Neuronal stem cell (in vitro differentiated cells): ENCODE data around the gene CALCB.

Experiments
- DNase-seq: peaks from one replicate; pipeline ENCODE4 v3.0.0-alpha.2; 2013; ENCODE audit warnings: low spot score
- H2AFZ ChIP-seq: one replicate; pipeline ENCODE4 v1.6.1; 2013; ENCODE audit warnings: mild to moderate bottlenecking, low read length, inconsistent platforms
- H2AK5ac ChIP-seq: 2 replicates; pipeline ENCODE4 v1.6.1; 2013; ENCODE audit warnings: low read depth, mild to moderate bottlenecking, inconsistent platforms, low read length, moderate library complexity, mixed read lengths
- H2BK120ac ChIP-seq: 2 replicates; pipeline ENCODE4 v1.6.1; 2013; ENCODE audit warnings: low read depth, mild to moderate bottlenecking, inconsistent platforms, low read length, moderate library complexity, mixed read lengths
- H2BK12ac ChIP-seq: one replicate; pipeline ENCODE4 v1.6.1; 2013; ENCODE audit warnings: low read length, inconsistent platforms
- H2BK15ac ChIP-seq: 2 replicates; pipeline ENCODE4 v1.6.1; 2013; ENCODE audit warnings: mild to moderate bottlenecking, low read length, inconsistent platforms, mixed read lengths
- H2BK5ac ChIP-seq: one replicate; pipeline ENCODE4 v1.6.1; 2013; ENCODE audit warnings: inconsistent platforms, mild to moderate bottlenecking, low read length, moderate library complexity
- H3K14ac ChIP-seq: one replicate; pipeline ENCODE4 v1.6.1; 2013; ENCODE audit warnings: low read length, inconsistent platforms
- H3K18ac ChIP-seq: 2 replicates; pipeline ENCODE4 v1.6.1; 2013; ENCODE audit warnings: low read length, inconsistent platforms
- H3K23ac ChIP-seq: 2 replicates; pipeline ENCODE4 v1.6.1; 2013; ENCODE audit warnings: low read depth, mild to moderate bottlenecking, mixed read lengths, low read length, inconsistent platforms; ENCODE audit not compliant: poor library complexity
- H3K27ac ChIP-seq: replicated peaks from 3 replicates; pipeline ENCODE4 v1.5.1; 2013; ENCODE audit warnings: low read length, inconsistent platforms
- H3K27me3 ChIP-seq, 3 experiments: 2 replicates each; pipeline ENCODE4 v1.6.1; 2013; ENCODE audit warnings: low read length in 3 of 3, mild to moderate bottlenecking in 2 of 3, inconsistent platforms in 1 of 3, low read depth in 1 of 3, mixed read lengths in 1 of 3, moderate library complexity in 1 of 3; ENCODE audit not compliant: control insufficient read depth in 3 of 3, insufficient read depth in 3 of 3
- H3K36me3 ChIP-seq, 2 donors: replicated peaks in 1 of 2; 2 replicates each; pipeline ENCODE4 v1.6.1; 2013; ENCODE audit warnings: low read length in 2 of 2; ENCODE audit not compliant: control insufficient read depth in 2 of 2, insufficient read depth in 2 of 2
- H3K4ac ChIP-seq: 2 replicates; pipeline ENCODE4 v1.6.1; 2013; ENCODE audit warnings: inconsistent platforms, mild to moderate bottlenecking, low read length, moderate library complexity
- H3K4me1 ChIP-seq, 2 donors: 1 replicate in 1 of 2; 2 replicates in 1 of 2; pipeline ENCODE4 v1.6.1; 2013; ENCODE audit warnings: low read length in 2 of 2, low read depth in 1 of 2; ENCODE audit not compliant: control insufficient read depth in 2 of 2, insufficient read depth in 1 of 2
- H3K4me2 ChIP-seq: one replicate; pipeline ENCODE4 v1.6.1; 2013; ENCODE audit warnings: mild to moderate bottlenecking, low read length, inconsistent platforms; ENCODE audit not compliant: insufficient read depth, poor library complexity, severe bottlenecking
- H3K4me3 ChIP-seq, 2 donors: 2 replicates each; pipeline ENCODE4 v1.5.1; 2013; ENCODE audit warnings: low read length in 2 of 2, mild to moderate bottlenecking in 2 of 2, inconsistent platforms in 1 of 2, moderate library complexity in 1 of 2
- H3K79me1 ChIP-seq: one replicate; pipeline ENCODE4 v1.6.1; 2013; ENCODE audit warnings: low read depth, mild to moderate bottlenecking, inconsistent platforms, low read length, moderate library complexity
- H3K9ac ChIP-seq: one replicate; pipeline ENCODE4 v1.6.1; 2013; ENCODE audit warnings: mild to moderate bottlenecking, low read depth, low read length, inconsistent platforms; ENCODE audit not compliant: poor library complexity
- H3K9me3 ChIP-seq, 2 donors: replicated peaks in 1 of 2; 2 replicates each; pipeline versions ENCODE3 to v1.6.1; 2013; ENCODE audit warnings: low read length in 2 of 2, mild to moderate bottlenecking in 2 of 2, inconsistent platforms in 1 of 2, low read depth in 1 of 2, mixed read lengths in 1 of 2, moderate library complexity in 1 of 2; ENCODE audit not compliant: control insufficient read depth in 2 of 2, insufficient read depth in 1 of 2
- H4K8ac ChIP-seq: one replicate; pipeline ENCODE4 v1.6.1; 2013; ENCODE audit warnings: low read depth, mild to moderate bottlenecking, inconsistent platforms, low read length, moderate library complexity
- H4K91ac ChIP-seq: one replicate; pipeline ENCODE4 v1.6.1; 2013; ENCODE audit warnings: low read length, low read depth, mild to moderate bottlenecking, inconsistent platforms; ENCODE audit not compliant: poor library complexity
- WGBS, 2 donors: extraction: QIAGEN DNeasy Blood & Tissue Kit; methylation state at CpG; one replicate each; pipeline ENCODE4 v1.1.7; 2013; ENCODE audit warnings: missing lambda C conversion rate in 2 of 2, mixed read lengths in 1 of 2; ENCODE audit not compliant: insufficient read length in 2 of 2, insufficient replicate concordance in 1 of 2; ENCODE audit errors: extremely low coverage in 2 of 2; 5-methylcytosine and 5-hydroxymethylcytosine counted together

The CALCB gene

DNA sequence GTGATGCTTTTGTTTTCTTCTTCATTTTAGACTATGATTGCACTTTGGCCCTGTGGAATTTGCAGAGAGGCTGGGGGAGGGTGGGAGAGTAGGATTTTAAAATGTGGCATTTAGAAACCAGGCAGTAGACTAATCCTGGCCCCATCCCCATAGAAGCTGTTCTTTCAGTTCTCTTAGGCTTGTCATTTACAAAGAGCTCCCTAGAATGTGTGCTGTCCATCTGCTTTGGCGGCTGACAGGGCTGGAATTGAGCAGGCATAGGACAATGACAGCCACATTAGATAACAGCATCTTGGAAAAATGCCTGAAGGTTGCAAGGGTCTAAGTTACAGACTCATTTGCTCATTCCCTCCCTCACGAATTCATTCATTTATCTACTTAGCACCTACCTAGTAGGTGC, 51.1 kb downstream of the CALCB start:
- Histone ChIP-seq H3K14ac (no peak overlapping the region), H4K8ac (no peak overlapping the region), H2AK5ac (no peak overlapping the region), H3K36me3 (no peaks in the 10 kb centered on the region), H3K27me3 (no peaks in the 10 kb centered on the region), H2BK120ac (no peak overlapping the region), H3K4me3 (no peak overlapping the region), H2BK5ac (no peak overlapping the region), H4K91ac (no peak overlapping the region), H3K9me3 (no peaks in the 10 kb centered on the region), H2BK12ac (no peak overlapping the region), H3K18ac (no peak overlapping the region), H3K4me2 (no peak overlapping the region), H2BK15ac (no peak overlapping the region), H2AFZ (no peak overlapping the region), H3K23ac (no peak overlapping the region), H3K4ac (no peak overlapping the region), H3K79me1 (no peaks in the 10 kb centered on the region), H3K4me1 (peaks cover 0 to 15% of the 10 kb centered on the region in 2 donors), H3K27ac (no peak overlapping the region), H3K9ac (no peak overlapping the region)
- no peak for DNase-seq
- no CpG with 5 or more reads among the region's 2 CpGs for WGBS, 2 donors

DNA sequence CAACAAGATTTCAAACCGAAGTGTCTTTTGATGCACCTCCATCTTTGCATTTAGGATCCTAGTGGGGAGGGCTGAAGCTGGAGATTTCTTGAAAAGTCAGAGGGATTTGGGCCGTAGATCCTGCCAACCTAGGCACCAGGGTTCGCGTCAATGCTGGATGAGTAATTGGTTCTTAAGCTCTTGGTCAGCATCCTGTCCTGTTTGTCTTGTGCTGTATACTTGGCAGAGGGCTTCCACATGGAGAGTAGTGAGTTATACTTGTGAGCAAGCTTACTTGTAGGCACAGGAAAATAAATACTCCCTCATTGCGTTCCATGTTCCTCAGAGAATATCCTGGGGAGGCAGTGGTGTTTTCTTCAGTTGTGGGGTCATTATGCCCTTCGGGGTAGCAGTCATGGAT, 53.9 kb downstream of the CALCB start:
- H3K36me3 ChIP-seq, result no peaks in the 10 kb centered on the region
- H2AFZ ChIP-seq, result no peak overlapping the region
- no peak overlapping the region for H2BK5ac ChIP-seq
- no peak overlapping the region for H2BK12ac ChIP-seq
- no peak for DNase-seq
- H3K79me1 ChIP-seq, result no peaks in the 10 kb centered on the region
- no CpG with 5 or more reads among the region's 6 CpGs for WGBS, 2 donors
- no peak overlapping the region for H2BK120ac ChIP-seq
- H4K8ac ChIP-seq, result no peak overlapping the region
- no peak overlapping the region for H3K9ac ChIP-seq
- H3K27me3 ChIP-seq, result no peaks in the 10 kb centered on the region
- no peak overlapping the region for H2AK5ac ChIP-seq
- no peak overlapping the region for H3K4me2 ChIP-seq
- H3K27ac ChIP-seq, result no peak overlapping the region
- H3K18ac ChIP-seq, result no peak overlapping the region
- H3K9me3 ChIP-seq, result no peaks in the 10 kb centered on the region
- no peak overlapping the region for H3K23ac ChIP-seq
- H3K4me3 ChIP-seq, result no peak overlapping the region
- peaks cover 0 to 16% of the 10 kb centered on the region in 2 donors for H3K4me1 ChIP-seq
- no peak overlapping the region for H3K4ac ChIP-seq
- H3K14ac ChIP-seq, result no peak overlapping the region
- no peak overlapping the region for H4K91ac ChIP-seq
- H2BK15ac ChIP-seq, result no peak overlapping the region
